ENCODE results near the gene COL5A1.
A peak's percentile ranks its signal among the peaks of the same experiment; 100 is the strongest.

Gene COL5A1

GRCh38 chr9:134737842-134738580 is 96.4 kb downstream of the COL5A1 start:
- no peak for TF ChIP-seq CTCF (IDR thresholded peaks at IDR 0.05; ENCODE audit: control extremely low read depth, extremely low read depth, low read depth, missing control alignments)
- CTCF ChIA-PET: interaction anchor here (0.6 to 1.4 kb wide), 2 partner anchors 48 to 289 kb away, joined by 3 to 6 read pairs; no protein-coding TSS in a partner anchor
- no peak for DNase-seq (ENCODE audit: extremely low spot score)
- POLR2A ChIA-PET: no interaction called here

GRCh38 chr9:134738869-134739659 is 97.5 kb downstream of the COL5A1 start:
- POLR2A ChIA-PET: no interaction called here

GRCh38 chr9:134739660-134739968 is 98.0 kb downstream of the COL5A1 start:
- CTCF ChIA-PET: interaction anchor here (1.4 kb wide), 1 partner anchor 291 kb away, joined by 6 read pairs; no protein-coding TSS in a partner anchor
- no peak for DNase-seq (ENCODE audit: extremely low spot score)
- no peak for TF ChIP-seq CTCF (IDR thresholded peaks at IDR 0.05; ENCODE audit: control extremely low read depth, extremely low read depth, low read depth, missing control alignments)
- POLR2A ChIA-PET: no interaction called here

More at GRCh38 chr9:134738869-134739659, 97.5 kb downstream of the COL5A1 start:
- CTCF ChIA-PET: interaction anchor here (1.4 kb wide), 1 partner anchor 290 kb away, joined by 6 read pairs; no protein-coding TSS in a partner anchor
- TF ChIP-seq CTCF (IDR thresholded peaks at IDR 0.05; ENCODE audit: control extremely low read depth, extremely low read depth, low read depth, missing control alignments): peak; percentile 42
- peak; percentile 56 for DNase-seq (ENCODE audit: extremely low spot score)

GRCh38 chr9:134740071-134740470 is 98.5 kb downstream of the COL5A1 start:
- POLR2A ChIA-PET: no interaction called here
- CTCF ChIA-PET: no interaction called here
- no peak for TF ChIP-seq CTCF (IDR thresholded peaks at IDR 0.05; ENCODE audit: control extremely low read depth, extremely low read depth, low read depth, missing control alignments)
- DNase-seq (ENCODE audit: extremely low spot score): no peak

- TF ChIP-seq CTCF (IDR thresholded peaks at IDR 0.05; ENCODE audit: control extremely low read depth, extremely low read depth, low read depth, missing control alignments): no peak
- ChIA-PET POLR2A (no interaction called here), CTCF (no interaction called here)
- DNase-seq (ENCODE audit: extremely low spot score): no peak
These were observed 100.2 kb downstream of the COL5A1 start for GRCh38 chr9:134741846-134742245.

GRCh38 chr9:134742822-134743535 is 101.4 kb downstream of the COL5A1 start:
- TF ChIP-seq CTCF (IDR thresholded peaks at IDR 0.05; ENCODE audit: control extremely low read depth, extremely low read depth, low read depth, missing control alignments): no peak
- ChIA-PET CTCF (interaction anchor here (1.1 kb wide), 1 partner anchor 19 kb away, joined by 3 read pairs; no protein-coding TSS in a partner anchor), POLR2A (no interaction called here)

More at GRCh38 chr9:134742822-134743535, 101.4 kb downstream of the COL5A1 start:
- DNase-seq (ENCODE audit: extremely low spot score): no peak
